Caco-2 (cell line): ENCODE data around the gene KRT3. TPM values are rescaled to one million over a fixed set of nuclear protein-coding genes. Genes with fewer than 3 reads are reported as not detected.

Experiments
- BruUV-seq: library from RNA; stranded (reverse); fragments of 400-500 nt; replicated peaks from 2 replicates; lab custom pipeline; 2021; lab: Mats Ljungman, UMichigan
- CTCF ChIA-PET: fragments of 300-600 bp; sonication (Branson Sonifier 250); formaldehyde crosslinking; loops from one replicate; lab custom pipeline; 2022; ENCODE audit warnings: antibody characterized with exemption; lab: Charles Lee
- POLR2A ChIA-PET: fragments of 300-600 bp; sonication (Branson Sonifier 250); formaldehyde crosslinking; loops from one replicate; lab custom pipeline; 2022; ENCODE audit warnings: antibody characterized with exemption; lab: Charles Lee
- DNase-seq, 2 experiments: peaks; one replicate each; pipeline versions ENCODE4 v3.0.0 to v3.0.0-alpha.2; 2020 to 2022
- H3K27me3 ChIP-seq: replicated peaks from 2 replicates; pipeline ENCODE4 v1.6.0; 2011; ENCODE audit warnings: low read length; ENCODE audit not compliant: control insufficient read depth, insufficient read depth
- H3K36me3 ChIP-seq: 2 replicates; pipeline ENCODE4 v1.5.1; 2011; ENCODE audit warnings: low read length; ENCODE audit not compliant: control insufficient read depth, insufficient read depth
- H3K4me1 ChIP-seq: fragments of 250-450 bp; sonication (Bioruptor Pico); 2 replicates; pipeline ENCODE4 v1.5.1; 2020; ENCODE audit warnings: mild to moderate bottlenecking
- H3K4me3 ChIP-seq: 2 replicates; pipeline ENCODE4 v1.5.1; 2011; ENCODE audit warnings: low read depth, mild to moderate bottlenecking, control low read depth, low read length
- H3K9me3 ChIP-seq: fragments of 250-450 bp; sonication (Bioruptor Pico); 2 replicates; pipeline ENCODE4 v1.5.1; 2020; ENCODE audit warnings: mild to moderate bottlenecking, moderate library complexity
- H3K27ac Mint-ChIP-seq: one replicate; pipeline ENCODE4 v1.8.0; 2022; ENCODE audit warnings: mixed read lengths; ENCODE audit not compliant: unreplicated experiment
- H3K27me3 Mint-ChIP-seq: one replicate; pipeline ENCODE4 v1.8.0; 2022; ENCODE audit warnings: mixed read lengths; ENCODE audit not compliant: insufficient read depth, unreplicated experiment
- H3K36me3 Mint-ChIP-seq: one replicate; pipeline ENCODE4 v1.8.0; 2022; ENCODE audit warnings: mild to moderate bottlenecking, mixed read lengths; ENCODE audit not compliant: insufficient read depth, unreplicated experiment
- H3K4me1 Mint-ChIP-seq: one replicate; pipeline ENCODE4 v1.8.0; 2022; ENCODE audit warnings: low read depth, mixed read lengths; ENCODE audit not compliant: unreplicated experiment
- H3K4me3 Mint-ChIP-seq: one replicate; pipeline ENCODE4 v1.8.0; 2022; ENCODE audit warnings: mild to moderate bottlenecking, moderate library complexity, mixed read lengths; ENCODE audit not compliant: unreplicated experiment
- H3K9me3 Mint-ChIP-seq: one replicate; pipeline ENCODE4 v1.8.0; 2022; ENCODE audit warnings: mixed read lengths; ENCODE audit not compliant: unreplicated experiment
- intact Hi-C: fragments of 100-400 bp; cut with micrococcal nuclease; formaldehyde crosslinking; loops from one replicate; pipeline ENCODE4 v1.10.0; 2022; ENCODE audit not compliant: unreplicated experiment
- total RNA-seq: library from RNA; stranded (reverse); gene quantifications from 2 replicates; pipeline ENCODE4 v1.2.3, GENCODE V29; 2022
- TF ChIP-seq, protein P1 (sequence below), 2 experiments: fragments of 200-600 bp in 1 of 2; IDR thresholded peaks; 1 replicate in 1 of 2; 2 replicates in 1 of 2; pipeline versions ENCODE4 v1.5.1 to v1.8.0; 2011 to 2022; ENCODE audit warnings: antibody characterized with exemption in 1 of 2, control low read depth in 1 of 2, inconsistent platforms in 1 of 2, low read depth in 1 of 2, low read length in 1 of 2, mild to moderate bottlenecking in 1 of 2, moderate library complexity in 1 of 2; ENCODE audit not compliant: insufficient read depth in 1 of 2, severe bottlenecking in 1 of 2, unreplicated experiment in 1 of 2

Gene KRT3
- total RNA-seq, 1 experiment from 2014 or later = not detected

DNA sequence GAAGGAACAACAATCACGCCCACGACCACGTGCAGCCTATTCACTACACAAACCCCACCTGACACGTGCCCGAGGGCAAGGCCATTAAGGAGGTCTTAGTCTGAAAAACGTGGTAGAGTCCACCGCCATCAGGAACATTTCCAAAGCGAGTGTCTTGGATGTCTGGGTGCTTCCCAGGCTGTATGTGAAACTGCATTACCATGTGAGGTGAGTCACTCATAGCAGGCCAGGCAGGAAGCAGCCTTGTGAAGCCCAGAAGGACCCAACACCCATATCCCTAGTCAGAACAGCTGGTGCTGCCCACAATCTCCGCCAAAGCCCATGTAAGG lies 41.5 kb upstream of the KRT3 start:
- H3K4me1 ChIP-seq = peaks cover 10% of the 10 kb centered on the region
- CTCF ChIA-PET = interaction anchor here (0.6 kb wide), 1 partner anchor 53 kb away, joined by 8 read pairs; no protein-coding TSS in a partner anchor
- no peaks in the 10 kb centered on the region for H3K9me3 ChIP-seq
- Mint-ChIP-seq H3K4me1 (peaks cover 16% of the 10 kb centered on the region), H3K9me3 (no peaks in the 10 kb centered on the region), H3K4me3 (no peak overlapping the region), H3K36me3 (no peaks in the 10 kb centered on the region), H3K27ac (no peak overlapping the region), H3K27me3 (peaks cover 5% of the 10 kb centered on the region)
- DNase-seq = no peak
- TF ChIP-seq, protein P1, sequence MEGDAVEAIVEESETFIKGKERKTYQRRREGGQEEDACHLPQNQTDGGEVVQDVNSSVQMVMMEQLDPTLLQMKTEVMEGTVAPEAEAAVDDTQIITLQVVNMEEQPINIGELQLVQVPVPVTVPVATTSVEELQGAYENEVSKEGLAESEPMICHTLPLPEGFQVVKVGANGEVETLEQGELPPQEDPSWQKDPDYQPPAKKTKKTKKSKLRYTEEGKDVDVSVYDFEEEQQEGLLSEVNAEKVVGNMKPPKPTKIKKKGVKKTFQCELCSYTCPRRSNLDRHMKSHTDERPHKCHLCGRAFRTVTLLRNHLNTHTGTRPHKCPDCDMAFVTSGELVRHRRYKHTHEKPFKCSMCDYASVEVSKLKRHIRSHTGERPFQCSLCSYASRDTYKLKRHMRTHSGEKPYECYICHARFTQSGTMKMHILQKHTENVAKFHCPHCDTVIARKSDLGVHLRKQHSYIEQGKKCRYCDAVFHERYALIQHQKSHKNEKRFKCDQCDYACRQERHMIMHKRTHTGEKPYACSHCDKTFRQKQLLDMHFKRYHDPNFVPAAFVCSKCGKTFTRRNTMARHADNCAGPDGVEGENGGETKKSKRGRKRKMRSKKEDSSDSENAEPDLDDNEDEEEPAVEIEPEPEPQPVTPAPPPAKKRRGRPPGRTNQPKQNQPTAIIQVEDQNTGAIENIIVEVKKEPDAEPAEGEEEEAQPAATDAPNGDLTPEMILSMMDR (IDR thresholded peaks at IDR 0.05; ENCODE audit: insufficient read depth in 1 of 2, low read depth in 1 of 2, low read length in 1 of 2, severe bottlenecking in 1 of 2, unreplicated experiment in 1 of 2) = no peak
- POLR2A ChIA-PET = no interaction called here
- BruUV-seq = no TSS peak
- no peaks in the 10 kb centered on the region for H3K27me3 ChIP-seq
- no peaks in the 10 kb centered on the region for H3K36me3 ChIP-seq
- intact Hi-C loops = no loop called here
- H3K4me3 ChIP-seq = no peak overlapping the region

DNA sequence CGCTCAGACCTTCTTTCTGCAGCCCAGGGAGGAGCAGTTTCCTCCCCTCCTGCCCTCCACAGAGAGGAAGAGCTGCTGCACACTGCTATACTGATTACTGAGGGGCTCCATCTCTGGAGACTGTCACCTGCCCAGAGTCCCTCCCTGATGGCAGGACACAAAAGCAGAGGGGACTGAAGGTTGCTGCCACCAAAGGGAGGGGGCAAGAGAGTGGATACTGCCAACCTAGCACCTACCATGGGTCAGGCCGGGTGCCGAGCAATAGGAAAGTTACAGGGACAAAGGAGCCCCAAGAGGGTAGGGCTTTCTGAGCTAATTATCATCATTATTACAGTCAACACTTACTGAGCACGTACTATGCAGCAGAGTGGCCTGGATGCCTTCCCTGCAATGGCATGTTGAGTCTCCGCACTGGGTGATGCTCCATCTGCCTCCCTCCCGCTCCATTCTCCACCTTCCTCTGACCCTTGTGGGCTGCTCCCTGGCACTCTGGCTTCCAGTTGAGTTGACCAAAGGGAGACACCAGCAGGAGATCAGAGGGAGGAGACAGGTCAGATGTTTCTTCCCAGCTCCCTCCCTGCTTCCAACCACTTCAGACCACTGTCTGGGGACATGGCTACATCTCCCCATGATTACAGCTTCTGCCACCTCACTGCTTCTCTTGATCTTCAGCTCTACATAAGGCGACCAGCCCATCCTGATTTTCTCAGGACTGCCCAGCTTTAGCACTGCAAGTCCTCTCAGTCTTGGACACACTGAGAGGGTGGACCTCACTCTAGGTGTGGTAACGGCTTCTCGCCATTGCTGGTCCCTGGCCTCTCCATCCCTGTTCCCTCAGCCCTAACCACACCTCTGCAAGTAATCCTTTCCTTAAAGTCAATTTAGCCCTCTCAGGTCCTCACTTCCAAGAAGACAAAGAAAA lies 40.8 kb upstream of the KRT3 start:
- Mint-ChIP-seq H3K27ac (no peak overlapping the region), H3K36me3 (no peaks in the 10 kb centered on the region), H3K27me3 (peaks cover 5% of the 10 kb centered on the region), H3K4me1 (peaks cover 16% of the 10 kb centered on the region), H3K4me3 (no peak overlapping the region), H3K9me3 (no peaks in the 10 kb centered on the region)
- intact Hi-C loops = no loop called here
- TF ChIP-seq, protein P1 (IDR thresholded peaks at IDR 0.05; ENCODE audit: insufficient read depth in 1 of 2, low read depth in 1 of 2, low read length in 1 of 2, severe bottlenecking in 1 of 2, unreplicated experiment in 1 of 2) = no peak
- H3K27me3 ChIP-seq = no peaks in the 10 kb centered on the region
- H3K4me3 ChIP-seq = no peak overlapping the region
- H3K4me1 ChIP-seq = peaks cover 10% of the 10 kb centered on the region
- H3K36me3 ChIP-seq = no peaks in the 10 kb centered on the region
- POLR2A ChIA-PET = no interaction called here
- H3K9me3 ChIP-seq = no peaks in the 10 kb centered on the region
- CTCF ChIA-PET = interaction anchor here (0.6 kb wide), 1 partner anchor 53 kb away, joined by 8 read pairs; no protein-coding TSS in a partner anchor
- no TSS peak for BruUV-seq
- no peak for DNase-seq

DNA sequence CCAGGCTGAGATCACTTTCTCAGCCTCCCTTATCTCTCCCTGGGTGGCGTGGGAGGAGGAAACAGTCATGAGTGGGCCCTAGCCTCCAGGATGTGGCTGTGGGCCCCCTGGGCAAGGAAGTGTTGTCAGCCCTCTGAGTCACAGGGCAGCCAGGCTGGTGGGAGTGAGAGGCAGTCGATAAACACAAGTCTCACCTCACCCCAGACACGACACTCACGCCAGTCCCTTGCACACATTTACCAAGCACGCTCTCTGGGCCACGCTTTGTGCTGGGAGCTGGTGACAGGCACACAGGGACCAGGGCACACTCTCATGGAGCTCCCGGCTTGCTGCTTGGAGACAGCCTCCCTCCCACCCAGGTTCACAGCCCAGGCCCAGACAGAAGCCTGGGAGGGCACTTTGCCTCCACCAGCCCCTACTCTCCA lies 40.1 kb upstream of the KRT3 start:
- intact Hi-C loops = no loop called here
- Histone ChIP-seq H3K27me3 (no peaks in the 10 kb centered on the region), H3K9me3 (no peaks in the 10 kb centered on the region), H3K4me1 (peaks cover 10% of the 10 kb centered on the region), H3K36me3 (no peaks in the 10 kb centered on the region), H3K4me3 (no peak overlapping the region)
- DNase-seq = no peak
- H3K36me3 Mint-ChIP-seq = no peaks in the 10 kb centered on the region
- H3K4me3 Mint-ChIP-seq = no peak overlapping the region
- CTCF ChIA-PET = interaction anchor here (1.2 kb wide), 1 partner anchor 29 kb away, joined by 3 read pairs; no protein-coding TSS in a partner anchor
- POLR2A ChIA-PET = no interaction called here
- peaks cover 5% of the 10 kb centered on the region for H3K27me3 Mint-ChIP-seq
- BruUV-seq = no TSS peak
- no peaks in the 10 kb centered on the region for H3K9me3 Mint-ChIP-seq
- TF ChIP-seq, protein P1 (IDR thresholded peaks at IDR 0.05; ENCODE audit: insufficient read depth in 1 of 2, low read depth in 1 of 2, low read length in 1 of 2, severe bottlenecking in 1 of 2, unreplicated experiment in 1 of 2) = no peak
- peaks cover 16% of the 10 kb centered on the region for H3K4me1 Mint-ChIP-seq
- no peak overlapping the region for H3K27ac Mint-ChIP-seq
